Fibroblast of lung (primary cell): ENCODE measurements around the gene TUNAR. TPM values are rescaled to one million over a fixed set of nuclear protein-coding genes. Genes with fewer than 3 reads are reported as not detected.

Source experiments
- DNase-seq, 2 donors: peaks; one replicate each; pipeline versions ENCODE4 v3.0.0 to v3.0.0-alpha.2; 2010; ENCODE audit warnings: low read depth in 2 of 2
- H2AFZ ChIP-seq: 2 replicates; pipeline ENCODE4 v1.5.1; 2012; ENCODE audit warnings: low read length, control low read depth, inconsistent platforms
- H3K27ac ChIP-seq: 2 replicates; pipeline ENCODE4 v1.5.1; 2011; ENCODE audit warnings: low read length, control low read depth; ENCODE audit not compliant: insufficient read depth
- H3K27me3 ChIP-seq: 2 replicates; pipeline ENCODE4 v1.5.1; 2011; ENCODE audit warnings: mild to moderate bottlenecking, low read length; ENCODE audit not compliant: control insufficient read depth, insufficient read depth
- H3K36me3 ChIP-seq: 2 replicates; pipeline ENCODE4 v1.5.1; 2011; ENCODE audit warnings: low read length; ENCODE audit not compliant: control insufficient read depth, insufficient read depth
- H3K4me1 ChIP-seq: 2 replicates; pipeline ENCODE4 v1.5.1; 2011; ENCODE audit warnings: low read length; ENCODE audit not compliant: control insufficient read depth, insufficient read depth; ENCODE audit errors: extremely low read depth
- H3K4me2 ChIP-seq: 2 replicates; pipeline ENCODE4 v1.5.1; 2011; ENCODE audit warnings: low read length, control low read depth; ENCODE audit not compliant: insufficient read depth; ENCODE audit errors: extremely low read depth
- H3K4me3 ChIP-seq, 4 experiments: fragments of 200-600 bp in 1 of 4; sonication (generic) in 1 of 4; replicated peaks in 1 of 4; 2 replicates each; pipeline ENCODE4 v1.5.1; 2011 to 2016; ENCODE audit warnings: low read length in 4 of 4, low read depth in 3 of 4, mild to moderate bottlenecking in 3 of 4, control low read depth in 2 of 4, inconsistent platforms in 1 of 4, mixed read lengths in 1 of 4; ENCODE audit not compliant: insufficient read depth in 1 of 4; ENCODE audit errors: control extremely low read depth in 1 of 4
- H3K79me2 ChIP-seq: 2 replicates; pipeline ENCODE4 v1.5.1; 2012; ENCODE audit warnings: mild to moderate bottlenecking, low read length, inconsistent platforms; ENCODE audit not compliant: control insufficient read depth, insufficient read depth
- H3K9ac ChIP-seq: 2 replicates; pipeline ENCODE4 v1.5.1; 2011; ENCODE audit warnings: mild to moderate bottlenecking, low read length, control low read depth; ENCODE audit not compliant: insufficient read depth
- H3K9me3 ChIP-seq: 2 replicates; pipeline ENCODE4 v1.5.1; 2012; ENCODE audit warnings: low read depth, low read length; ENCODE audit not compliant: control insufficient read depth, insufficient read depth
- H4K20me1 ChIP-seq: 2 replicates; pipeline ENCODE4 v1.5.1; 2011; ENCODE audit warnings: low read length; ENCODE audit not compliant: control insufficient read depth, insufficient read depth; ENCODE audit errors: extremely low read depth
- CTCF ChIP-seq, 2 donors: IDR thresholded peaks in 1 of 2; conservative IDR thresholded peaks in 1 of 2; 1 replicate in 1 of 2; 2 replicates in 1 of 2; pipeline ENCODE4 v1.5.1; 2011 to 2012; ENCODE audit warnings: low read length in 2 of 2, control low read depth in 1 of 2, inconsistent platforms in 1 of 2, low read depth in 1 of 2, mild to moderate bottlenecking in 1 of 2
- EZH2 ChIP-seq: IDR thresholded peaks from 2 replicates; pipeline ENCODE4 v1.5.1; 2012; ENCODE audit warnings: low read length, control low read depth, mild to moderate bottlenecking; ENCODE audit errors: missing control alignments
- polyA plus RNA-seq, 2 donors: library from polyadenylated mRNA; depleted of rRNA in 1 of 2; stranded (reverse) in 1 of 2; unstranded in 1 of 2; fragments of >200 nt; gene quantifications; 2 replicates each; pipeline ENCODE4 v1.2.1, GENCODE V29; 2011 to 2012; ENCODE audit warnings: missing spikeins in 1 of 2
- total RNA-seq: library from RNA; depleted of rRNA; stranded (reverse); fragments of >200 nt; gene quantifications from 2 replicates; pipeline ENCODE4 v1.2.1, GENCODE V29; 2014

The TUNAR gene
- total and polyA plus RNA-seq, 2 donors (not counting 1 experiment from before 2014, with no cell fraction given): not detected

DNA sequence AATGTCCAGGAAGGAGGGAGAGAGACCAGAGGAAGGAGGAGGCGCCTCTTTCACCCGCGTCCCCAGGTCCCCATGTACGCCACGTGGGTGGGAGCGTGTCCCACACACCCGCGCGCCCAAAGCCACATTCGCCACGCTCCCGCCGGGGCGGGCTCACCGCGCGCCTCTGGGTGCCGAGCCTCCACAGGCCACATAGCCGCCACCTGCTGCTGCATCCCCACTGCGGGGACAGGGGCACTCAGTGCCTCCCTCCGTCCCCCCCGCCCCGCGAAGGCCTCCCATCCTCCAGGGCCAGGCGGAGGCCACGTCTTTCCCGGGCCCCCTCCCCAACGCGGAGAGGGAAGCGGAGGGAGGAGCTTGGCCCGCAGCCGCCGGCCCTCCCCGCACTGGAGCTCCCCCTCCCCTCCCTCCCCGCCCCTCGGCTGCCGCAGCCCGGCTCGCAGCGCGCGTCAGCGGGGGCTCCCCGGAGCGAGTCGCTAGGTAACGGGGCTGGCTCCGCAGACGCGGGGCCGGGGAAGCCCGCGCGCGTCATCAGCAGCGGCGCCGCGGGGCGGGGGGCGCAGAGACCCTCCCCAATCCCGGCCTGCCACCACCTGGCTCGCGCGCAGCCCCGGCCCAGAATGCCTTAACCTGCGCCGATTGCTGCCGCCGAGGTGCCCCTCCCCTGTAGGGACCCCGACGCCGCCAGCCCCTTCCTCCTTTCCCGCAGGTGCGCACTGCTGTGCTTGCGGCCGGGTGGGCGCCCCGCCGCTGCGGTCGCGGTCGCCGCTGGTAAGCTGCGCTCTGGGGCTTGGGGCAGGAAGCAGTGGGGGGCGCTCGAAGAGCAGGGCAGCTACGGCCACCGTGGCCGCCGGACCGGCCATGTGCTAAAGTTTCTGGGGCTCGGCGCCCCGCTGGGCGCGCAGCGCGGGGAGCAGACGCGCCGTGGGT lies 536 bp upstream of the TUNAR start:
- no peak overlapping the region for H3K27ac ChIP-seq
- DNase-seq: no peak
- no peak overlapping the region for H3K4me2 ChIP-seq
- no peaks in the 10 kb centered on the region for H3K4me1 ChIP-seq
- TF ChIP-seq CTCF (conservative IDR thresholded peaks at IDR 0.05 in 1 of 2, IDR thresholded peaks at IDR 0.05 in 1 of 2; ENCODE audit: low read depth in 1 of 2, low read length in 2 of 2): no peak
- no peak for TF ChIP-seq EZH2
- no peak overlapping the region for H3K9ac ChIP-seq
- no peak overlapping the region for H3K4me3 ChIP-seq
- peaks cover 5% of the 10 kb centered on the region for H3K27me3 ChIP-seq
- no peaks in the 10 kb centered on the region for H3K36me3 ChIP-seq
- H3K9me3 ChIP-seq: no peaks in the 10 kb centered on the region
- H4K20me1 ChIP-seq: no peaks in the 10 kb centered on the region
- H2AFZ ChIP-seq: no peak overlapping the region
- no peaks in the 10 kb centered on the region for H3K79me2 ChIP-seq

- no peak overlapping the region for H2AFZ ChIP-seq
- H3K36me3 ChIP-seq: no peaks in the 10 kb centered on the region
- H3K4me2 ChIP-seq: no peak overlapping the region
- DNase-seq: no peak
- no peaks in the 10 kb centered on the region for H3K4me1 ChIP-seq
- no peak overlapping the region for H3K27ac ChIP-seq
- H3K9me3 ChIP-seq: no peaks in the 10 kb centered on the region
- H3K9ac ChIP-seq: no peak overlapping the region
- H3K27me3 ChIP-seq: peaks cover 5% of the 10 kb centered on the region
- H4K20me1 ChIP-seq: no peaks in the 10 kb centered on the region
- no peak for TF ChIP-seq CTCF (conservative IDR thresholded peaks at IDR 0.05 in 1 of 2, IDR thresholded peaks at IDR 0.05 in 1 of 2; ENCODE audit: low read depth in 1 of 2, low read length in 2 of 2)
- TF ChIP-seq EZH2: no peak
- no peak overlapping the region for H3K4me3 ChIP-seq
- no peaks in the 10 kb centered on the region for H3K79me2 ChIP-seq
Measured at GRCh38 chr14:95877633-95878032, 1.0 kb downstream of the TUNAR start.

DNA sequence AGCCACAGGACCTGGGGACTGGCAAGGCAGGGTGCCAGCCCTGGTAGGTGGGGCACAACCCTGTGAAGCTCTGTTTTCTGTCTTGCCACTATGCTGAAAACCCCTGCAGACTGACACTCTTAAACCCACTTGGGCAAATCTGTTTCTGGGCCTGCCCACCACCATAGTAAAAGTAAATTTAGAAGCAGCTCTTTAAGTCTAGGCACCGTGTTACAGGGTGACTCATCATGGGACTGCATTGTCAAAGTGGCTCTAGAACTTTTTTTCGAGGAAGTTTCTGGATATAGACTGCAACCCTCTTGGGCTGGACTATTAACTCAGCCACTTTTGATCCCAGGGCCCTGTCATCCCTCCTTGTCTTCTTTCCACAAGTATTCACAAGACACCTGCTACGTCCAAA lies 7.7 kb downstream of the TUNAR start:
- Histone ChIP-seq H3K79me2 (no peaks in the 10 kb centered on the region), H3K9me3 (no peaks in the 10 kb centered on the region), H3K9ac (no peak overlapping the region), H3K4me2 (no peak overlapping the region), H2AFZ (no peak overlapping the region), H3K36me3 (no peaks in the 10 kb centered on the region), H3K4me1 (no peaks in the 10 kb centered on the region), H3K4me3 (no peak overlapping the region), H3K27ac (no peak overlapping the region), H4K20me1 (no peaks in the 10 kb centered on the region), H3K27me3 (no peaks in the 10 kb centered on the region)
- TF ChIP-seq EZH2: no peak
- no peak for TF ChIP-seq CTCF (conservative IDR thresholded peaks at IDR 0.05 in 1 of 2, IDR thresholded peaks at IDR 0.05 in 1 of 2; ENCODE audit: low read depth in 1 of 2, low read length in 2 of 2)
- DNase-seq: no peak
